Posterior cingulate gyrus (tissue), 11 donors: ENCODE results near the gene PACRG.
A peak's percentile ranks its signal among the peaks of the same experiment; 100 is the strongest.
"Not testable (repeated sequence)": the region's sequence is repeated elsewhere in the genome, so short reads cannot be mapped to it uniquely, and the experiment has no call there.

ENCODE experiments used
- DNase-seq, 10 donors: peaks; one replicate each; pipeline versions ENCODE4 v3.0.0 to v3.0.0-alpha.2; 2020 to 2021; ENCODE audit warnings: mixed read lengths in 3 of 10
- intact Hi-C: fragments of 100-400 bp; cut with DNase I; formaldehyde crosslinking; loops from one replicate; pipeline ENCODE4 v1.15.1; 2023

Gene PACRG

GRCh38 chr6:162973980-162974379 lies 246.2 kb downstream of the PACRG start:
- DNase-seq, result peak in 2 of 10 donors; percentile 28
- intact Hi-C loops, result loop anchor here (10.0 kb wide), 1 partner anchor 109 kb away; no protein-coding TSS in a partner anchor

- DNase-seq, result no peak
- intact Hi-C loops, result loop anchor here (10.0 kb wide), 1 partner anchor 110 kb away; no protein-coding TSS in a partner anchor
Observed at GRCh38 chr6:162974685-162975084, 246.9 kb downstream of the PACRG start.

DNA sequence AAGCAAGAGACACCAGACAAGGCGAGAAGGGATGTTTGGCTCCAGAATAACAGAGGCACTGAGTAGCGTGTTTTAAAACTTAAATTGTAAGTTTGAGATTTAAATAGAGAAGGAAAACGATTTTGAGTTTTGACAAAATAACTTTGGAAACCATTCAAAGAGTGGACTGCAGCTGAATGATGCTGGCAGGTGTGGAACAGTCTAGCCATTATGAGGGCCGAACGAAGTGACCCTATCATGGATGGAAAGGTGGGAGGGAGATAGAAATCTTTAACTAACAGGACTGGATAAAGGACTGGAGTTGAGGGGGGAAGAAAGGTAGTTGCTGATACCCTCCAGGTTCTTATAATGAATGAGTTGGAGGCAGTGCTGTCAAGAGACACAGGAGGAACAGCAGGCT lies 248.4 kb downstream of the PACRG start:
- no peak for DNase-seq

GRCh38 chr6:162983234-162983633 lies 255.5 kb downstream of the PACRG start:
- intact Hi-C loops, DNase-seq: not testable (repeated sequence)

More for the DNA sequence above, 248.4 kb downstream of the PACRG start:
- intact Hi-C loops, result loop anchor here (10.0 kb wide), 1 partner anchor 111 kb away; no protein-coding TSS in a partner anchor

GRCh38 chr6:162998777-162999176 lies 271.0 kb downstream of the PACRG start:
- intact Hi-C loops, result no loop called here

DNA sequence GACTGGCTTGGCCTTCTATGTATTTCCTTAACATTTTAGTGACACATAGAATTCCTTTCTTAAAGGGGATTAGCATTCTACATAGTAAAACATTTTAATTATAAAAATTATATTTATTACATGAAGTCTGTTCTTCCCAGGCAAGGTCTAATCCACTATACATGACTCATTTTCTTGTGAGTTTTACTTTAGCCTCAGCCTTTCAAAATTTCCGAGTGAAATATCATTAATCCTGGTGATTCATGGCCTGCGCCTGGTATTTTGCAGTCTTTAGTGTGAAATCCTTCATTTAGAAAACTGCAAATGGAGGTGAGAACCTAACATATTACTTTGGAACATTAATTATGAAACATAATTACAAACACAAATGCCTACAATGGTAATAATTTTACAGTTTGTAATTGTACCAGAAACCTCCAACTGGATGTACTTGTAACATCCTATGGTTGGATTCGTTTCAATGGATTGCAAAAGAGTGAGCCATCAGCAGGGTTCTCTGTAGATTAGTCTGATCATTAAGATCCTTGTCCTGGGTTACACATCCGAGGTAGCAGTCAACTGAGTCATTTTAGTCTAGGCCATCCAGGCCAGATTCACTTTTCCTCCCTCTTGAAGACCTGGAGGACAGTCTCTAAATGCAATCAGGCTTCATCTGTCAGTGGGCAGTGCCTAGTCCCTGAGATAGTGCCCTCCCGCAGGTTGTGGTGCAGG lies 272.0 kb downstream of the PACRG start:
- intact Hi-C loops, result no loop called here
- DNase-seq, result no peak

More at GRCh38 chr6:162998777-162999176, 271.0 kb downstream of the PACRG start:
- no peak for DNase-seq

- DNase-seq, result no peak
- intact Hi-C loops, result no loop called here
Observed at GRCh38 chr6:163001330-163001729, 273.6 kb downstream of the PACRG start.

DNA sequence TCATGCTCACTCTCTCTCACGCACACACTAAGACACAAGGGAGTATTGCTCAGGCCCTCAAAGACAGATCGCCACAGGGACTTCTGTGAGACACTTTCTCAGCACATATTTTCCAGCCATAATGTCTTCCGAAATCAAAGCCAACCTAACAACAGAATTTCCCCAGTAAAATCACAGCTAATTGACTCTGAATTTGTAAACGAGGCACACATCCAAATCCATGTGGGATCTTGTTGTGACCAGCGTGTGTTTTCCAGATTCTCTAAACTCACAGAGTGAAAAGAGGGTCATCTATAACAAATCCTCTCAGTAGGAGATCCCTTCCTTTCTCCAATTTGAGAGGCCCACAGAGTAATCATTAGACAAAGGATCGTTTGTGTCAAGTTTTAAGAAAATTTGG lies 280.4 kb downstream of the PACRG start:
- intact Hi-C loops, result no loop called here
- no peak for DNase-seq

DNA sequence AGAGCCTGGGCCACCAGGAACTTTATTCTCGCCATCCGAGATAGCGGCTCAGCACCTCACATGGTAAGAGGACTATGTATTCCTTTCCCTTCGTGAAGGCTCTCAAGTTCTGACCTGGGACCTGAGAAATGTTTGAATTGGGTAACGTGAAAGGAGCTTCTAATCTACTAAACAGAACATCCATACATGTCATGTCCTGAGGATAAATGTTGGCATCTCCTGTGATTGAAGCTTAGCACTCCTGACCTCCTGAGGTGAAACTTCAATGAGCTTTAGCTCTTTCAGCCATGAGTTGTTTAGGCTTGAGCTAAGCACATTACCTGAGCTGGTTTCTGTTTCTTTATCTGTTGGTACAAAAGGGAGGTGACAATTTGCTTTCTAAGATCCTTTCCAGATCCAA lies 280.9 kb downstream of the PACRG start:
- no peak for DNase-seq

GRCh38 chr6:163010145-163010544 lies 282.4 kb downstream of the PACRG start:
- DNase-seq, result no peak
- intact Hi-C loops, result no loop called here

More for the DNA sequence above, 280.9 kb downstream of the PACRG start:
- intact Hi-C loops, result no loop called here

DNA sequence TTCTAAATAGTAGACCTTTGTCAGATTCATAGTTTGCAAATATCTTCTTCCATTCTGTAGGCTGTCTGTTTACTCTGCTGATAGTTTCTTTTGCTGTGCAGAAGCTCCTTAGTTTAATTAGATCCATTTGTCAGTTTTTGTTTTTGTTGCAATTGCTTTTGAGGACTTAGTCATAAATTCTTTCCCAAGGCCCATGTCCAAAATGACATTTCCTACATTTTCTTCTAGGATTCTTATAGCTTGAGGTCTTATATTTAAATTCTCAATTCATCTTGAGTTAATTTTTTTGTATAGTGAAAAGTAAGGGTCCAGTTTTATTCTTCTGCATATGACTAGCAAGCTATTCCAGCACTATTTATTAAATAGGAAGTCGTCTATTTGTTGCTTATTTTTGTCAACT lies 287.0 kb downstream of the PACRG start:
- no peak for DNase-seq
- intact Hi-C loops, result no loop called here

DNA sequence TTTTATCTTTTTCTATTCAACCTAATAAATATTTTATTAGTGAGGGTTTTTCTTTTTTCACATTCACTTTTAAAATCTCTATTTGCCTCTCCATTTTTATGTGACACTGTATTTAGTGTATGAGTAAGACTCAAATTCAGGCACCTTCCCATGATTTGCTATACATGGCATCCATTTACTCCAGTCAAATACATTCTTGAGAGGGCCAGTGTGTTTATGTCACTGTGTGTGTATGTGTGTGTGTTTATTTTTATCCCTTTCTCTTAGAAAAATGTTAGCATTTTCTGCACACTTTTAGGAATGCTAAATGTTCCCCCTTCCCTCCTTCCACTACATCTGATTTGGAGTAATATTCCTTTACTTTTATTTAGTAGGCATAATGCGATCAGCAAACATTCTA lies 290.0 kb downstream of the PACRG start:
- DNase-seq, result no peak
- intact Hi-C loops, result no loop called here

GRCh38 chr6:163019926-163020325 lies 292.2 kb downstream of the PACRG start:
- intact Hi-C loops, result no loop called here
- no peak for DNase-seq

- intact Hi-C loops, result no loop called here
- DNase-seq, result peak in 1 of 10 donors; percentile 64
Observed at GRCh38 chr6:163021054-163021453, 293.3 kb downstream of the PACRG start.

DNA sequence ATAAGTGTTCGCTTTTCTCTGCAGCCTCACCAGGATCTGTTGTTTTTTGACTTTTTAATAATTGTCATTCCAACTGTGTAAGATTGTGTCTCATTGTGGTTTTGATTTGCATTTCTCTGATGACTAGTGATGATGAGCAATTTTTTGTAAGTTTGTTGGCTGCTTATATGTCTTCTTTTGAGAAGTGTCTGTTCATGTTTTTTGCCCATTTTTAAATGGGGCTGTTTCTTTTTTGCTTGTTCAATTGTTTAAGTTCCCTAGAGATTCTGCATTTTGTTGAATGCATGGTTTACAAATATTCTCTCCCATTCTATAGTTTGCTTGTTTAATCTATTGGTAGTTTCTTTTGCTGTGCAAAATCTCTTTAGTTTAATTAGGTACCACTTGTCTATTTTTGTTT lies 295.9 kb downstream of the PACRG start:
- intact Hi-C loops, result no loop called here
- no peak for DNase-seq

- no peak for DNase-seq
- intact Hi-C loops, result no loop called here
Observed at GRCh38 chr6:163026893-163027292, 299.1 kb downstream of the PACRG start.

DNA sequence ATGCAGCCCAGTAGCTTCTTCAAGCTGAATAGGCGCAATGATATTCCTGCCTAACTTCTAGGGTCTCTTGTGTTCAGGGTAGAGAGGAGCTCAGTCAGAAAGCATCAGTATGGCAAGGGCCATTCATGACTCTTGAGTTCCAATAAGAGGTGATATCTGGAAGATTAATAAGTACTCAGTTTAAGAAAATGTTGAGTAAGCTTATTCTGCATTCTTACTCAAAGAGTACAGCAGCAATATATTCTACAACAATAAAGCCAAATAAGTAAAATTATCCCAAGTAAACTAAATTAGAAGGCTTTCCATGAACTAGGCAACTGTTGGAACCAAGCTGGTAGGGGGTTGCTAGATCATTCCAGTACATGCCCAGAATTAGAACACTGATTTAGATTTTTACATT lies 303.2 kb downstream of the PACRG start:
- intact Hi-C loops, result no loop called here
- DNase-seq, result no peak

DNA sequence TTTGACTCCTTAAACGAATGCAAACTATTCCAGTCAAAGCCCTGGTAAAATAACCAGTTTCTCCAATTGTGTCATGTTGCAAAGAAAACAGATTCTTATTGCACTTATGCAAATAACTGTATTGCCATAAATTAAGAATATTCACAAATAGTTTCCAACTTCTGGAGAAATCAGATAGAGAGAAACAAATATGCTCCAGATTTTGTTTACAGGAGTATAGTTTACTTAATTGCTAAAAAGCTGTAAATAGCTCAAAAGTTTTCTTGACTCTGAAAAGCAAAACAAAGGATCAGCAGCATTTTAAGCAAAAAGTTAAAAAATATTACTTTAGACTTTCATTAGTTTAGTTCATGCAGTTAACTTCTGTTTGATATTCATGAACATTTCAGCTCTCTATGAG lies 304.2 kb downstream of the PACRG start:
- intact Hi-C loops, result no loop called here
- no peak for DNase-seq

DNA sequence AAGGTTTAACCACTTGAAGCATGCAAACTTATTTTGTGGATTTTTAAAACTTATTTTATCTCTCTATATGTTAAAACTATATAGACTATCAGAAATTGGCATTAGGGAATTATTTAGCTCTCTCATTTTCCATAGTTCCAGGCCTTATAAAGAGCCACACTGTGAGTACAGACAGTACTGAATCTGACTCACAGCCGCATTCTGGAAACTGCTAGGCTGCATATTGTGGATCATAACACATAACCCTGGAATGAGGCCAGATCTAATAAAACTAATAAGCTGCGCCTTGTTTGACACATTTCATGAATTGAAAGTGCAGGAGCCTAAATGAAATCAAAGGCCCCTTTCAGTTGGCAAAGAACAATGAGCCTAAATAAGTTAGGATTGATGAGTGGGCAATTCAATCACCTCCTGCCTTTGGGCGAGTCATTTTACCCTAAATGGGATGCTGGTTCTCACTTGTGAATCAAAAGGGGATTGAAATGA lies 308.4 kb downstream of the PACRG start:
- intact Hi-C loops, result no loop called here
- DNase-seq, result no peak

- intact Hi-C loops, result no loop called here
- no peak for DNase-seq
Observed at GRCh38 chr6:163038317-163038716, 310.5 kb downstream of the PACRG start.

- no peak for DNase-seq
- intact Hi-C loops, result no loop called here
Observed at GRCh38 chr6:163048345-163048744, 320.6 kb downstream of the PACRG start.

GRCh38 chr6:163053667-163054344 lies 326.0 kb downstream of the PACRG start:
- intact Hi-C loops, result no loop called here

More at GRCh38 chr6:163053667-163054344, 326.0 kb downstream of the PACRG start:
- DNase-seq, result no peak
